K562 (cell line): ENCODE results near the gene CCDC77. TPM values are rescaled to one million over a fixed set of nuclear protein-coding genes. Genes with fewer than 3 reads are reported as not detected.

Source experiments
- DLX4 ChIP-seq: fragments of 250-450 bp; sonication (Bioruptor Pico); IDR thresholded peaks from 2 replicates; pipeline ENCODE4 v1.6.1; 2021; ENCODE audit warnings: mild to moderate bottlenecking
- EGR1 ChIP-seq: fragments of 450-650 bp; conservative IDR thresholded peaks from 2 replicates; pipeline ENCODE4 v1.6.1; 2017; ENCODE audit warnings: mild to moderate bottlenecking
- ETV1 ChIP-seq: fragments of 450-650 bp; conservative IDR thresholded peaks from 2 replicates; pipeline ENCODE4 v1.6.1; 2016; ENCODE audit warnings: missing genetic modification characterization, control low read depth, low read depth, missing compliant biosample characterization
- FIP1L1 ChIP-seq: fragments of 200-400 bp; formaldehyde crosslinking; IDR thresholded peaks from 2 replicates; pipeline ENCODE4 v1.6.1; 2018; ENCODE audit warnings: mild to moderate bottlenecking, low read depth, low read length; ENCODE audit not compliant: poor library complexity, severe bottlenecking
- HDAC6 ChIP-seq: IDR thresholded peaks from 2 replicates; pipeline ENCODE4 v1.6.1; 2012; ENCODE audit warnings: low read depth, mild to moderate bottlenecking, control low read depth, inconsistent platforms, low read length, moderate library complexity
- HNRNPL ChIP-seq: fragments of 200-400 bp; formaldehyde crosslinking; IDR thresholded peaks from 2 replicates; pipeline ENCODE4 v1.6.1; 2017; ENCODE audit warnings: low read depth, mild to moderate bottlenecking, low read length
- MCM2 ChIP-seq: fragments of 450-650 bp; IDR thresholded peaks from 2 replicates; pipeline ENCODE4 v1.6.1; 2017; ENCODE audit warnings: low read depth, mild to moderate bottlenecking
- MCM7 ChIP-seq, 2 experiments: fragments of 450-650 bp; IDR thresholded peaks; 2 replicates each; pipeline ENCODE4 v1.6.1; 2016 to 2018
- RBBP5 ChIP-seq: fragments of 200-600 bp; sonication (generic); IDR thresholded peaks from 2 replicates; pipeline ENCODE4 v1.6.1; 2012; ENCODE audit warnings: borderline replicate concordance, mild to moderate bottlenecking, low read length, control low read depth, inconsistent platforms; ENCODE audit not compliant: insufficient read depth, poor library complexity, severe bottlenecking
- TFAP4 ChIP-seq: sonication (generic); formaldehyde crosslinking; IDR thresholded peaks from 2 replicates; pipeline ENCODE4 v1.8.0; 2022; ENCODE audit warnings: missing genetic modification reagents, mild to moderate bottlenecking, moderate library complexity, borderline replicate concordance
- ZBTB12 ChIP-seq: fragments of 250-450 bp; sonication (Bioruptor Pico); IDR thresholded peaks from 2 replicates; pipeline ENCODE4 v1.4.0; 2020
- ZBTB43 ChIP-seq: sonication (generic); formaldehyde crosslinking; IDR thresholded peaks from 2 replicates; pipeline ENCODE4 v1.8.0; 2023; ENCODE audit warnings: mild to moderate bottlenecking, missing genetic modification reagents
- ZNF695 ChIP-seq: fragments of 450-650 bp; formaldehyde crosslinking; IDR thresholded peaks from 2 replicates; pipeline ENCODE4 v1.4.0; 2020; ENCODE audit warnings: mild to moderate bottlenecking, moderate library complexity
- ZSCAN32 ChIP-seq: fragments of 450-650 bp; formaldehyde crosslinking; IDR thresholded peaks from 2 replicates; pipeline ENCODE4 v1.4.0; 2020; ENCODE audit warnings: mild to moderate bottlenecking, moderate library complexity
- polyA plus RNA-seq, 8 experiments: library from polyadenylated mRNA; depleted of rRNA in 4 of 8; stranded (reverse) in 5 of 8; unstranded in 3 of 8; fragments of >200 nt; fragmentation: Nextera tagmentation in 2 of 8; fragmentation: Illumina TruSeq in 1 of 8; extraction: Ambion mirVana in 2 of 8; extraction: Trizol in 1 of 8; gene quantifications; 2 replicates each; pipeline versions ENCODE4 v1.2.1 to v1.2.3, GENCODE V29; 2011 to 2014; ENCODE audit warnings: inconsistent platforms in 1 of 8, missing spikeins in 1 of 8
- total RNA-seq, 7 experiments: library from RNA; depleted of rRNA in 6 of 7; stranded (reverse); fragments of >200 nt in 6 of 7; fragmentation: Illumina TruSeq in 2 of 7; extraction: Trizol in 2 of 7; gene quantifications; 2 replicates each; pipeline versions ENCODE4 v1.2.1 to v1.2.3, GENCODE V29; 2011 to 2021; ENCODE audit warnings: low replicate concordance in 1 of 7
- TF ChIP-seq, protein P1 (sequence below): fragments of 450-650 bp; IDR thresholded peaks from 2 replicates; pipeline ENCODE4 v1.6.1; 2014; ENCODE audit warnings: low read depth, mild to moderate bottlenecking, moderate library complexity, borderline replicate concordance
- TF ChIP-seq, protein P2 (sequence below): sonication (generic); formaldehyde crosslinking; IDR thresholded peaks from 2 replicates; pipeline ENCODE4 v1.8.1; 2023; ENCODE audit warnings: mild to moderate bottlenecking, missing genetic modification reagents, moderate library complexity
- TF ChIP-seq, protein P3 (sequence below): fragments of 250-450 bp; sonication (Bioruptor Pico); IDR thresholded peaks from 2 replicates; pipeline ENCODE4 v1.4.0; 2020; ENCODE audit warnings: mild to moderate bottlenecking, moderate library complexity, borderline replicate concordance

Gene CCDC77
- total and polyA plus RNA-seq, 9 of the 15 experiments (the other 6 are each of a cell fraction or from before 2014, with no cell fraction given), result 10.5 to 26.5 (median 17.8) TPM

DNA sequence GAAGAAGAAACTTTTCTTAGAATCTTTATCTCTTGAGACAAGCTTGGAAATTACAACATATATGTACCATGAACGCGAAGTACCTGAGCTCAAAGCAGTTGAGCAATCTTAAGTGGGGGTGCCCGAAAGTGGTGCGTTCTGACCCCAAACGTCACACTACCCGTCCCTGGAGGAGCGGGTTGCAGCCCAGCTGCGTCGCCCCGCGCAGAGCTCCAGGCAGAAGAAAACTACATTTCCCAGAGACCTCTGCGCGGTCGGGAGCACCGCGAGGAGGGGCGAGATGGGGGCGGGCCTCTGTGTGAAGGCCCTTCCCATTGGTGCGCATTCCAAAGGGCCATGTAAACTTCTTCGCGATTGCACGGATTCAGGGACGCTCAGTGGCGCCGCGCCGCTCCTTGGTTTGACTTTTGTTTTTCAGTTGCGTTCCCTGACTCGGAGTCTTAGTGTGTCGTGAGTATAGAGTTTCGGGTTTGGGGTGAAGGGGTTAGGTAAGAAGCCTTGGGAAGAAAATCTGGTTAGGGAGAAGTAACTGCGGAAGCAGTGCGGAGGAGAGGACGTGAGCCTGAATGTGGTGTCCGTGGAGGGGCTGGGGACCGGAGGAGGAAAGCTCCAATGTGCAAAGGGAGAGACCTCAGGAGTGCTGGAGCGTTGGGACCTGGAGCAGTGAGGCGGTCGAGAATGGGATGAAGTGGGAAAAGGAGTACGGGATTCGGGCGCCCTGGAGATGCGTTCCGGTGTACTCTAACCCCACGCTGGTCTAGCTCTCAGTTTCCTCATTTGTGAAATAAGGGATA lies at the start of gene CCDC77 (continued):
- no peak for TF ChIP-seq ZBTB12 (CRISPR knock-in tag)
- no peak for TF ChIP-seq ZNF695 (CRISPR knock-in tag)
- TF ChIP-seq, protein P1, sequence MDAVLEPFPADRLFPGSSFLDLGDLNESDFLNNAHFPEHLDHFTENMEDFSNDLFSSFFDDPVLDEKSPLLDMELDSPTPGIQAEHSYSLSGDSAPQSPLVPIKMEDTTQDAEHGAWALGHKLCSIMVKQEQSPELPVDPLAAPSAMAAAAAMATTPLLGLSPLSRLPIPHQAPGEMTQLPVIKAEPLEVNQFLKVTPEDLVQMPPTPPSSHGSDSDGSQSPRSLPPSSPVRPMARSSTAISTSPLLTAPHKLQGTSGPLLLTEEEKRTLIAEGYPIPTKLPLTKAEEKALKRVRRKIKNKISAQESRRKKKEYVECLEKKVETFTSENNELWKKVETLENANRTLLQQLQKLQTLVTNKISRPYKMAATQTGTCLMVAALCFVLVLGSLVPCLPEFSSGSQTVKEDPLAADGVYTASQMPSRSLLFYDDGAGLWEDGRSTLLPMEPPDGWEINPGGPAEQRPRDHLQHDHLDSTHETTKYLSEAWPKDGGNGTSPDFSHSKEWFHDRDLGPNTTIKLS, result peak; percentile 88; the same call in 1 of the 2 replicates
- no peak for TF ChIP-seq HDAC6
- no peak for TF ChIP-seq MCM7 (IDR thresholded peaks at IDR 0.05)
- TF ChIP-seq MCM2, result no peak
- no peak for TF ChIP-seq DLX4 (CRISPR knock-in tag)
- TF ChIP-seq, protein P2, sequence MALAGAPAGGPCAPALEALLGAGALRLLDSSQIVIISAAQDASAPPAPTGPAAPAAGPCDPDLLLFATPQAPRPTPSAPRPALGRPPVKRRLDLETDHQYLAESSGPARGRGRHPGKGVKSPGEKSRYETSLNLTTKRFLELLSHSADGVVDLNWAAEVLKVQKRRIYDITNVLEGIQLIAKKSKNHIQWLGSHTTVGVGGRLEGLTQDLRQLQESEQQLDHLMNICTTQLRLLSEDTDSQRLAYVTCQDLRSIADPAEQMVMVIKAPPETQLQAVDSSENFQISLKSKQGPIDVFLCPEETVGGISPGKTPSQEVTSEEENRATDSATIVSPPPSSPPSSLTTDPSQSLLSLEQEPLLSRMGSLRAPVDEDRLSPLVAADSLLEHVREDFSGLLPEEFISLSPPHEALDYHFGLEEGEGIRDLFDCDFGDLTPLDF (CRISPR knock-in tag), result peak; percentile 38; the same call in 1 of the 2 replicates
- no peak for TF ChIP-seq ETV1 (tag)
- no peak for TF ChIP-seq FIP1L1
- no peak for TF ChIP-seq HNRNPL
- TF ChIP-seq EGR1, result 0 out of 2 replicates have a peak, but pooled peaks have one; percentile 33
- no peak for TF ChIP-seq RBBP5
- no peak for TF ChIP-seq ZSCAN32 (CRISPR knock-in tag)
- TF ChIP-seq ZBTB43, result no peak
- TF ChIP-seq, protein P3, sequence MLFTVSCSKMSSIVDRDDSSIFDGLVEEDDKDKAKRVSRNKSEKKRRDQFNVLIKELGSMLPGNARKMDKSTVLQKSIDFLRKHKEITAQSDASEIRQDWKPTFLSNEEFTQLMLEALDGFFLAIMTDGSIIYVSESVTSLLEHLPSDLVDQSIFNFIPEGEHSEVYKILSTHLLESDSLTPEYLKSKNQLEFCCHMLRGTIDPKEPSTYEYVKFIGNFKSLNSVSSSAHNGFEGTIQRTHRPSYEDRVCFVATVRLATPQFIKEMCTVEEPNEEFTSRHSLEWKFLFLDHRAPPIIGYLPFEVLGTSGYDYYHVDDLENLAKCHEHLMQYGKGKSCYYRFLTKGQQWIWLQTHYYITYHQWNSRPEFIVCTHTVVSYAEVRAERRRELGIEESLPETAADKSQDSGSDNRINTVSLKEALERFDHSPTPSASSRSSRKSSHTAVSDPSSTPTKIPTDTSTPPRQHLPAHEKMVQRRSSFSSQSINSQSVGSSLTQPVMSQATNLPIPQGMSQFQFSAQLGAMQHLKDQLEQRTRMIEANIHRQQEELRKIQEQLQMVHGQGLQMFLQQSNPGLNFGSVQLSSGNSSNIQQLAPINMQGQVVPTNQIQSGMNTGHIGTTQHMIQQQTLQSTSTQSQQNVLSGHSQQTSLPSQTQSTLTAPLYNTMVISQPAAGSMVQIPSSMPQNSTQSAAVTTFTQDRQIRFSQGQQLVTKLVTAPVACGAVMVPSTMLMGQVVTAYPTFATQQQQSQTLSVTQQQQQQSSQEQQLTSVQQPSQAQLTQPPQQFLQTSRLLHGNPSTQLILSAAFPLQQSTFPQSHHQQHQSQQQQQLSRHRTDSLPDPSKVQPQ, result no peak
- TF ChIP-seq TFAP4 (CRISPR knock-in tag), result peak; percentile 92
